Cardiac muscle cell (in vitro differentiated cells and primary cell): ENCODE data around the gene EBF3. TPM values are rescaled to one million over a fixed set of nuclear protein-coding genes. Genes with fewer than 3 reads are reported as not detected.

Source experiments
- DNase-seq, 2 donors: peaks; one replicate each; pipeline versions ENCODE4 v3.0.0 to v3.0.0-alpha.2; 2010 to 2017; ENCODE audit warnings: low read depth in 1 of 2, low spot score in 1 of 2
- H3K27ac ChIP-seq: fragments of 200-600 bp; sonication (generic); 2 replicates; pipeline ENCODE4 v1.5.1; 2016
- H3K27me3 ChIP-seq: fragments of 200-600 bp; sonication (generic); 2 replicates; pipeline ENCODE4 v1.6.0; 2016; ENCODE audit warnings: control low read depth
- H3K36me3 ChIP-seq: fragments of 200-600 bp; sonication (generic); 2 replicates; pipeline ENCODE4 v1.5.1; 2016; ENCODE audit warnings: control low read depth
- H3K4me1 ChIP-seq: fragments of 200-600 bp; sonication (generic); 2 replicates; pipeline ENCODE4 v1.8.1; 2017; ENCODE audit warnings: low read depth, mild to moderate bottlenecking, mixed run types
- H3K4me3 ChIP-seq: fragments of 200-600 bp; sonication (generic); 2 replicates; pipeline ENCODE4 v1.5.1; 2016; ENCODE audit warnings: mild to moderate bottlenecking
- H3K9me3 ChIP-seq: fragments of 200-600 bp; sonication (generic); 2 replicates; pipeline ENCODE4 v1.5.1; 2017; ENCODE audit warnings: low read depth, mild to moderate bottlenecking, control low read depth
- CTCF ChIP-seq: IDR thresholded peaks from 2 replicates; pipeline ENCODE4 v1.5.1; 2012; ENCODE audit warnings: low read depth, mild to moderate bottlenecking, low read length
- polyA plus RNA-seq: library from polyadenylated mRNA; unstranded; fragments of >200 nt; fragmentation: Nextera tagmentation; extraction: Ambion mirVana; gene quantifications from 2 replicates; pipeline ENCODE4 v1.2.1, GENCODE V29; 2016
- total RNA-seq: library from RNA; depleted of rRNA; stranded (reverse); fragments of >200 nt; gene quantifications from 2 replicates; pipeline ENCODE4 v1.2.3, GENCODE V29; 2016

Gene EBF3
- total and polyA plus RNA-seq, 2 experiments from 2014 or later: 0.61 to 2.8 TPM

GRCh38 chr10:129993621-129994020 lies 29.5 kb upstream of the EBF3 start:
- H3K4me1 ChIP-seq: no peaks in the 10 kb centered on the region
- H3K4me3 ChIP-seq: no peak overlapping the region
- peaks cover 2% of the 10 kb centered on the region for H3K27me3 ChIP-seq
- H3K9me3 ChIP-seq: no peaks in the 10 kb centered on the region
- no peak overlapping the region for H3K27ac ChIP-seq
- DNase-seq: no peak
- no peak for TF ChIP-seq CTCF
- H3K36me3 ChIP-seq: no peaks in the 10 kb centered on the region

GRCh38 chr10:129992356-129992755 lies 28.3 kb upstream of the EBF3 start:
- H3K27ac ChIP-seq: no peak overlapping the region
- TF ChIP-seq CTCF: no peak
- H3K27me3 ChIP-seq: peaks cover 2% of the 10 kb centered on the region
- no peaks in the 10 kb centered on the region for H3K36me3 ChIP-seq
- no peaks in the 10 kb centered on the region for H3K9me3 ChIP-seq
- DNase-seq: no peak
- H3K4me3 ChIP-seq: no peak overlapping the region
- no peaks in the 10 kb centered on the region for H3K4me1 ChIP-seq

GRCh38 chr10:129982825-129983224 lies 18.8 kb upstream of the EBF3 start:
- H3K4me3 ChIP-seq: no peak overlapping the region
- no peaks in the 10 kb centered on the region for H3K4me1 ChIP-seq
- no peaks in the 10 kb centered on the region for H3K9me3 ChIP-seq
- H3K36me3 ChIP-seq: no peaks in the 10 kb centered on the region
- H3K27me3 ChIP-seq: no peaks in the 10 kb centered on the region
- DNase-seq: no peak
- no peak for TF ChIP-seq CTCF
- H3K27ac ChIP-seq: no peak overlapping the region

- Histone ChIP-seq H3K4me3 (no peak overlapping the region), H3K36me3 (no peaks in the 10 kb centered on the region), H3K27ac (no peak overlapping the region), H3K27me3 (peaks cover 26% of the 10 kb centered on the region), H3K9me3 (no peaks in the 10 kb centered on the region), H3K4me1 (no peaks in the 10 kb centered on the region)
- DNase-seq: no peak
- TF ChIP-seq CTCF: no peak
Measured at GRCh38 chr10:129978980-129979379, 14.9 kb upstream of the EBF3 start.

- Histone ChIP-seq H3K4me1 (no peaks in the 10 kb centered on the region), H3K27me3 (peaks cover 33% of the 10 kb centered on the region), H3K9me3 (no peaks in the 10 kb centered on the region), H3K36me3 (no peaks in the 10 kb centered on the region), H3K4me3 (no peak overlapping the region), H3K27ac (no peak overlapping the region)
- TF ChIP-seq CTCF: no peak
- no peak for DNase-seq
Measured at GRCh38 chr10:129978322-129978721, 14.2 kb upstream of the EBF3 start.

GRCh38 chr10:129977794-129978193 lies 13.7 kb upstream of the EBF3 start:
- no peak for DNase-seq
- Histone ChIP-seq H3K9me3 (no peaks in the 10 kb centered on the region), H3K4me1 (no peaks in the 10 kb centered on the region), H3K27me3 (peaks cover 38% of the 10 kb centered on the region), H3K36me3 (no peaks in the 10 kb centered on the region), H3K27ac (no peak overlapping the region), H3K4me3 (no peak overlapping the region)
- TF ChIP-seq CTCF: no peak
